Measurements from ENCODE around the gene F2R. TPM values are rescaled to one million over a fixed set of nuclear protein-coding genes. Genes with fewer than 3 reads are reported as not detected.
"Not testable (repeated sequence)": the region's sequence is repeated elsewhere in the genome, so short reads cannot be mapped to it uniquely, and the experiment has no call there.

The F2R gene
- total RNA-seq, 1 donor: 184 TPM

GRCh38 chr5:76775921-76776320 is 60.0 kb downstream of the F2R start:
- no peak for TF ChIP-seq CTCF (IDR thresholded peaks at IDR 0.05; ENCODE audit: insufficient read depth, low read length)
- no peak overlapping the region for H3K4me3 ChIP-seq (ENCODE audit: low read depth, low read length)
- no peak for DNase-seq (ENCODE audit: low read depth)

DNA sequence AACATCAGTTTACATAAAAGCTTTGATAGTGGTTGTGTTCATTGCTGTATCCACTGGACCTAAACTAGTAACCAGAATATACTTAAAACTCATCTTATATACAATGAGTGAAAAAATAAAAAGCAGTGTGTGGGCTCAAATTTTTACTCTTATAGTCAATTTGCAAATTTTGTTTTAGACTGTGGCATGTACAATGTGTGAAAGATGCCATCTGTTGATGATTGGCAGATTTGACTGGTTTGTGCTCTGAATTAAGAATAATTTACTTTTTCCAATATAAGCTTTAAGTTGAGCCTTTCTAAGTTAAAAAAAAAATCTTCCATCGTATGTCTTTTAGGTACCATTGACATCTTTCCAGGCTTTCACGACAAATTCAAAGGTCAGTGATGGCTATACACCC is 60.5 kb downstream of the F2R start:
- no peak for DNase-seq (ENCODE audit: low read depth)
- no peak overlapping the region for H3K4me3 ChIP-seq (ENCODE audit: low read depth, low read length)
- TF ChIP-seq CTCF (IDR thresholded peaks at IDR 0.05; ENCODE audit: insufficient read depth, low read length): no peak

DNA sequence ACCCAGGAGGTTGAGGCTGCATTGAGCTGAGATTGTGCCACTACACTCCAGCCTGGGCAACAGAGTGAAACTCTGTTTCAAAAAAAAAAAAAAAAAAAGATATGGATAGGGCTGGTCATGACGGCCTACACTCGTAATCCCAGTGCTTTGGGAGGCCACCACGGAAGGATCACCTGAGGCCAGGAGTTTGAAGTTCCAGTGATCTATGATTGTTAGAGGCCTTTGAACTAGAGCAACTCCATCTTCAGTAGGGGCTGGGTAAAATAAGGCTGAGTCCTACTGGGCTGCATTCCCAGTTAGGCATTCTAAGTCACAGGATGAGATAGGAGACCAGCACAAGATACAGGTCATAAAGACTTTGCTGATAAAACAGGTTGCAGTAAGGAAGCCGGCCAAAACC is 64.7 kb downstream of the F2R start:
- not testable (repeated sequence) for H3K4me3 ChIP-seq (ENCODE audit: low read depth, low read length); DNase-seq (ENCODE audit: low read depth)

DNA sequence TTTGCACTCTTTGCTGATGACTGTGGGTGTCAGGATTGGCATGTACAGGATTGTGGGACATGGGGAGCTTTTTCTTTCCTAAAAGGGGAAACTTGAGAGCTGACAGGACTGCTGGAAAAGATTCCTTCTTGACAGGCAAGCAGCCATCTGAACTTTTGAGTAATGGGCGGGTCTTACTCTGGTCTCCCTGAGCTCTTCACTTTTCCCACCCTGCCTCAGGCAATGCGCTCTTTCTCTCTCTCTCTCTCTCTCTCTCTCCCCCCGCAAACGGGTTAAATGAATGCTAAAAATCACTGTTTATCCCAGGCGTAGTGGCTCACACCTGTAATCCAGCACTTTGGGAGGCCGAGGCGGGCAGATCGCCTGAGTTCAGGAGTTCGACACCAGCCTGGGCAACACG is 65.8 kb downstream of the F2R start:
- TF ChIP-seq CTCF (IDR thresholded peaks at IDR 0.05; ENCODE audit: insufficient read depth, low read length): no peak
- no peak for DNase-seq (ENCODE audit: low read depth)
- no peak overlapping the region for H3K4me3 ChIP-seq (ENCODE audit: low read depth, low read length)

DNA sequence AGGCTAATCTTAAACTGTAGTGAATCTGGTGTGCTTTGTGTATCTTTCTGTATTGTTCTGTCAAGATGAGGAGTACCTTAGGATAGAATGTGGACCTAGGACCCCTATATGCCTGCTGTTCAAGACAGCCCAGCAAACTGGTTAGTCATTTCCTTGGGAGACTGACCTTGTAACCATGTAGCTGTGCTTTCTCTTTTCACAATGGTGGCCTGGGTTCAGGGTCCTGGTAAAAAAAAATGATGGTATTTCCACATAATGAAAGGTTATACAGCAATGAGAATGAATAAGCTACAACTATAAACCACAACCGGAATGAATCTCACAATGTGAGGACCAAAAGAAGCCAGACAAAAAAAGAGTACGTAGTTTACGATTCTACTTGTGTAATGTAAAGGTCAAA is 66.5 kb downstream of the F2R start:
- no peak for DNase-seq (ENCODE audit: low read depth)
- no peak for TF ChIP-seq CTCF (IDR thresholded peaks at IDR 0.05; ENCODE audit: insufficient read depth, low read length)
- H3K4me3 ChIP-seq (ENCODE audit: low read depth, low read length): no peak overlapping the region

Small RNA genes within 50 kb of the gene (small RNA-seq; reads per million reads assigned to genes)
- not detected for gene RF02154
- not detected for gene RF02155

Other genes starting within 250 kb of the F2R start
- 9.8 and 18.6 TPM in 2 replicates for gene F2RL2, start 92.7 kb upstream of the F2R start, total RNA-seq (ENCODE audit: low replicate concordance)
- 3.1 and 35.1 TPM in 2 replicates for gene F2RL1, start 102.9 kb downstream of the F2R start, total RNA-seq (ENCODE audit: low replicate concordance)
- gene S100Z, start 133.9 kb downstream of the F2R start, total RNA-seq (ENCODE audit: low replicate concordance): not detected in 2 replicates
- 6.4 TPM in 1 of 2 replicates, not detected in the other for gene CRHBP, start 236.9 kb downstream of the F2R start, total RNA-seq (ENCODE audit: low replicate concordance)